ENCODE data around the gene C15orf61. TPM values are rescaled to one million over a fixed set of nuclear protein-coding genes. Genes with fewer than 3 reads are reported as not detected.

C15orf61 gene
- total RNA-seq, 1 experiment from 2014 or later = 6.5 TPM

- no peak overlapping the region for H3K4me3 ChIP-seq
- H4K20me1 ChIP-seq (ENCODE audit: insufficient read depth) = no peaks in the 10 kb centered on the region
- no peaks in the 10 kb centered on the region for H3F3A ChIP-seq (ENCODE audit: insufficient read depth, low read depth)
- no peaks in the 10 kb centered on the region for H3K27me3 ChIP-seq (ENCODE audit: insufficient read depth, low read depth)
- no peaks in the 10 kb centered on the region for H3K9me3 ChIP-seq (ENCODE audit: insufficient read depth, low read depth)
- TF ChIP-seq EZH2 (IDR thresholded peaks at IDR 0.05; ENCODE audit: low read depth) (no peak), CTCF (conservative IDR thresholded peaks at IDR 0.05) (no peak)
- no peaks in the 10 kb centered on the region for H3K36me3 ChIP-seq (ENCODE audit: low read depth)
- intact Hi-C loops (cut with micrococcal nuclease; ENCODE audit: unreplicated experiment) = no loop called here
- H3K4me1 ChIP-seq (replicated peaks; ENCODE audit: insufficient read depth) = no peaks in the 10 kb centered on the region
- H3K9me2 ChIP-seq (ENCODE audit: insufficient read depth) = no peaks in the 10 kb centered on the region
- H3K79me2 ChIP-seq (ENCODE audit: low read depth) = no peaks in the 10 kb centered on the region
- H3K27ac ChIP-seq = no peak overlapping the region
- BruUV-seq (replicated peaks) = no TSS peak
- DNase-seq = no peak
- ChIA-PET CTCF (no interaction called here), POLR2A (ENCODE audit: unreplicated experiment) (interaction anchor here (0.5 to 0.6 kb wide), 2 partner anchors 104 to 1019 kb away, joined by 3 read pairs; no protein-coding TSS in a partner anchor)
- no peak overlapping the region for H2AFZ ChIP-seq
- H3K4me2 ChIP-seq = no peak overlapping the region
These were observed 38.6 kb downstream of the C15orf61 start for GRCh38 chr15:67559576-67559975.

- H3K4me3 ChIP-seq = no peak overlapping the region
- H2AFZ ChIP-seq = no peak overlapping the region
- no peak overlapping the region for H3K4me2 ChIP-seq
- H3K9me3 ChIP-seq (ENCODE audit: insufficient read depth, low read depth) = no peaks in the 10 kb centered on the region
- H3K79me2 ChIP-seq (ENCODE audit: low read depth) = no peaks in the 10 kb centered on the region
- ChIA-PET CTCF (interaction anchor here (0.6 kb wide), 1 partner anchor 11 kb away, joined by 8 read pairs; no protein-coding TSS in a partner anchor), POLR2A (ENCODE audit: unreplicated experiment) (interaction anchor here (0.7 kb wide), 1 partner anchor 53 kb away, joined by 3 read pairs; no protein-coding TSS in a partner anchor)
- no peaks in the 10 kb centered on the region for H3K9me2 ChIP-seq (ENCODE audit: insufficient read depth)
- H3F3A ChIP-seq (ENCODE audit: insufficient read depth, low read depth) = no peaks in the 10 kb centered on the region
- intact Hi-C loops (cut with micrococcal nuclease; ENCODE audit: unreplicated experiment) = no loop called here
- DNase-seq = no peak
- H4K20me1 ChIP-seq (ENCODE audit: insufficient read depth) = no peaks in the 10 kb centered on the region
- no TSS peak for BruUV-seq (replicated peaks)
- no peaks in the 10 kb centered on the region for H3K27me3 ChIP-seq (ENCODE audit: insufficient read depth, low read depth)
- H3K4me1 ChIP-seq (replicated peaks; ENCODE audit: insufficient read depth) = no peaks in the 10 kb centered on the region
- no peaks in the 10 kb centered on the region for H3K36me3 ChIP-seq (ENCODE audit: low read depth)
- TF ChIP-seq CTCF (conservative IDR thresholded peaks at IDR 0.05) (no peak), EZH2 (IDR thresholded peaks at IDR 0.05; ENCODE audit: low read depth) (no peak)
- H3K27ac ChIP-seq = no peak overlapping the region
These were observed 39.4 kb downstream of the C15orf61 start for GRCh38 chr15:67560320-67560719.

DNA sequence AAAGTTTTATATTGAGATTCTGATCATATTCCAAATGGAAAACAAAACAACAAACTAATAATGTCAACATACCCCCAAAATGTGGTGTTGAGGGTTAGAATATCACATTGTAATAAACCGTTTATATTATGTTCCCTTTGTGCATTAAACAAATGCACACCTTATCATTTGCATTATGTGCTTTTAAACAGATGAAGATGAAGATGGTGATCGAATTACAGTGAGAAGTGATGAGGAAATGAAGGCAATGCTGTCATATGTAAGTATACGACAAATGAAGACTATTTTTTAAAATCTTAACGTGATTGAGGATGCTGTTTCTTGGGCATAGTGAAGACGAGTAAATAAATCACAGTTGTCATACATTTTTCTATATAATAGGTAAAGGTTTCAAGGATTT is 42.2 kb downstream of the C15orf61 start:
- no peak overlapping the region for H3K4me2 ChIP-seq
- BruUV-seq (replicated peaks) = no TSS peak
- intact Hi-C loops (cut with micrococcal nuclease; ENCODE audit: unreplicated experiment) = no loop called here
- H4K20me1 ChIP-seq (ENCODE audit: insufficient read depth) = no peaks in the 10 kb centered on the region
- H3K79me2 ChIP-seq (ENCODE audit: low read depth) = no peaks in the 10 kb centered on the region
- CTCF ChIA-PET = no interaction called here
- H2AFZ ChIP-seq = no peak overlapping the region
- TF ChIP-seq EZH2 (IDR thresholded peaks at IDR 0.05; ENCODE audit: low read depth) (no peak), CTCF (conservative IDR thresholded peaks at IDR 0.05) (no peak)
- no peaks in the 10 kb centered on the region for H3K4me1 ChIP-seq (replicated peaks; ENCODE audit: insufficient read depth)
- no peak overlapping the region for H3K4me3 ChIP-seq
- POLR2A ChIA-PET (ENCODE audit: unreplicated experiment) = no interaction called here
- no peak for DNase-seq
- no peaks in the 10 kb centered on the region for H3K9me3 ChIP-seq (ENCODE audit: insufficient read depth, low read depth)
- no peak overlapping the region for H3K27ac ChIP-seq
- H3K9me2 ChIP-seq (ENCODE audit: insufficient read depth) = no peaks in the 10 kb centered on the region
- no peaks in the 10 kb centered on the region for H3K36me3 ChIP-seq (ENCODE audit: low read depth)
- no peaks in the 10 kb centered on the region for H3K27me3 ChIP-seq (ENCODE audit: insufficient read depth, low read depth)
- H3F3A ChIP-seq (ENCODE audit: insufficient read depth, low read depth) = no peaks in the 10 kb centered on the region
